ENCODE results near the gene SPSB3.

- TF ChIP-seq MXI1 (IDR thresholded peaks at IDR 0.05; ENCODE audit: borderline replicate concordance, low read depth, low read length) (no peak), CTCF (conservative IDR thresholded peaks at IDR 0.05; ENCODE audit: low read depth, low read length) (peak; percentile 27; the same call in 1 of the 2 replicates), CHD1 (IDR thresholded peaks at IDR 0.05; ENCODE audit: low read depth, low read length) (no peak), RCOR1 (IDR thresholded peaks at IDR 0.05; ENCODE audit: insufficient replicate concordance, low read length) (no peak), RFX5 (IDR thresholded peaks at IDR 0.05; ENCODE audit: low read depth, low read length) (no peak)
These were observed 18.6 kb downstream of the SPSB3 start for GRCh38 chr16:1763521-1764511.

Measured in IMR-90 (cell line).